GM19467 (cell line): ENCODE measurements around the gene TRABD2B.

Source experiments
- ATAC-seq: cut with Tn5 transposase; IDR thresholded peaks from one replicate; pipeline ENCODE4 v1.9.1; 2021; ENCODE audit warnings: mild to moderate bottlenecking, moderate library complexity; ENCODE audit not compliant: unreplicated experiment

The TRABD2B gene

GRCh38 chr1:47810964-47811682 is 186.1 kb downstream of the TRABD2B start:
- ATAC-seq: no peak

- ATAC-seq: no peak
Observed at GRCh38 chr1:47809301-47810084, 187.7 kb downstream of the TRABD2B start.

- no peak for ATAC-seq
Observed at GRCh38 chr1:47808612-47809011, 188.6 kb downstream of the TRABD2B start.

- ATAC-seq: no peak
Observed at GRCh38 chr1:47805921-47806361, 191.2 kb downstream of the TRABD2B start.

GRCh38 chr1:47805018-47805417 is 192.2 kb downstream of the TRABD2B start:
- ATAC-seq: no peak

- no peak for ATAC-seq
Observed at GRCh38 chr1:47803815-47804501, 193.2 kb downstream of the TRABD2B start.

GRCh38 chr1:47797575-47797974 is 199.6 kb downstream of the TRABD2B start:
- no peak for ATAC-seq

- ATAC-seq: no peak
Observed at GRCh38 chr1:47796626-47797025, 200.6 kb downstream of the TRABD2B start.

GRCh38 chr1:47795102-47795501 is 202.1 kb downstream of the TRABD2B start:
- no peak for ATAC-seq

GRCh38 chr1:47794530-47794929 is 202.7 kb downstream of the TRABD2B start:
- ATAC-seq: no peak

- ATAC-seq: no peak
Observed at GRCh38 chr1:47794081-47794480, 203.1 kb downstream of the TRABD2B start.

GRCh38 chr1:47793563-47793962 is 203.6 kb downstream of the TRABD2B start:
- ATAC-seq: no peak

- no peak for ATAC-seq
Observed at GRCh38 chr1:47792779-47793178, 204.4 kb downstream of the TRABD2B start.

- ATAC-seq: no peak
Observed at GRCh38 chr1:47791879-47792608, 205.1 kb downstream of the TRABD2B start.

GRCh38 chr1:47788761-47789160 is 208.4 kb downstream of the TRABD2B start:
- ATAC-seq: no peak

- ATAC-seq: no peak
Observed at GRCh38 chr1:47787560-47787959, 209.6 kb downstream of the TRABD2B start.

- no peak for ATAC-seq
Observed at GRCh38 chr1:47786316-47786715, 210.9 kb downstream of the TRABD2B start.

- no peak for ATAC-seq
Observed at GRCh38 chr1:47785561-47786271, 211.5 kb downstream of the TRABD2B start.

GRCh38 chr1:47785118-47785517 is 212.1 kb downstream of the TRABD2B start:
- ATAC-seq: no peak

- no peak for ATAC-seq
Observed at GRCh38 chr1:47784497-47784822, 212.7 kb downstream of the TRABD2B start.
